Stimulated activated memory B cell treated with anti-CD40 and anti-IgM and Interleukin-4, amounts not matched to agents 10 μg/mL and 1 μg/mL and 100 μg/mL, for 72 hours (primary cell): ENCODE results near the gene BRI3.

Source experiments
- ATAC-seq: fragments of 150-1000 bp; cut with Tn5 transposase; 2 replicates; pipeline ENCODE4 v1.10.0; 2021
- H3K27ac Mint-ChIP-seq: one replicate; pipeline ENCODE4 v1.8.0; 2022; ENCODE audit warnings: mild to moderate bottlenecking, mixed read lengths
- H3K27me3 Mint-ChIP-seq: one replicate; pipeline ENCODE4 v1.8.0; 2022; ENCODE audit warnings: mixed read lengths
- H3K36me3 Mint-ChIP-seq: one replicate; pipeline ENCODE4 v1.8.0; 2022; ENCODE audit warnings: mixed read lengths
- H3K4me1 Mint-ChIP-seq: one replicate; pipeline ENCODE4 v1.8.0; 2022; ENCODE audit warnings: mixed read lengths
- H3K4me3 Mint-ChIP-seq: one replicate; pipeline ENCODE4 v1.8.0; 2022; ENCODE audit warnings: mild to moderate bottlenecking, moderate library complexity, mixed read lengths
- H3K9me3 Mint-ChIP-seq: one replicate; pipeline ENCODE4 v1.8.0; 2022; ENCODE audit warnings: mixed read lengths

Gene BRI3

DNA sequence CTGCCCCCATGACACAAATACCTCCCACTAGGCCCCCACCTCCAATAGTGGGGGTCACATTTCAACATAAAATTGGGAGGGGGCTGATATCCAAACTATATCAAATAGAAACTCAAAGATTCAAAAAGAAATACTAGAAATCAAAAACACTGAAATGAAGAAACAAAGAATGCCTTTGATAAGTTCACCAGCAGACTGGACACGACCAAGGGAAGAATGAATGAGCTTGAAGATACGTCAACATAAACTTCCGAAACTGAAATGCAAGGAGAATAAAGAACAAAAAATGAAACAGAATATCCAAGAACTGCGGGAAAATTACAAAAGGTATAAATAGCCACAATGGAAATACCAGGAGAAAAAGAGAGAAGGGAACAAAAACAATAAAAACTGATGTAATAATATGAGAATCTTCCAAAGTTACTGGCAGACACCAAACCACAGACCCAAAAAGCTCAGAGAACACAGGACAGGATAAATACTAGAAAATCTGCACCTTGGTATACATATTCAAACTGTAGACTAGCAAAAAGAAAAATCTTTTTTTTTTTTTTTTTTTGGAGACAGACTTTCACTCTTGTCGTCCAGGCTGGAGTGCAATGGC, 49.5 kb downstream of the BRI3 start:
- ATAC-seq, result no peak
- H3K27ac Mint-ChIP-seq, result no peak overlapping the region
- H3K36me3 Mint-ChIP-seq, result peaks cover 5% of the 10 kb centered on the region

DNA sequence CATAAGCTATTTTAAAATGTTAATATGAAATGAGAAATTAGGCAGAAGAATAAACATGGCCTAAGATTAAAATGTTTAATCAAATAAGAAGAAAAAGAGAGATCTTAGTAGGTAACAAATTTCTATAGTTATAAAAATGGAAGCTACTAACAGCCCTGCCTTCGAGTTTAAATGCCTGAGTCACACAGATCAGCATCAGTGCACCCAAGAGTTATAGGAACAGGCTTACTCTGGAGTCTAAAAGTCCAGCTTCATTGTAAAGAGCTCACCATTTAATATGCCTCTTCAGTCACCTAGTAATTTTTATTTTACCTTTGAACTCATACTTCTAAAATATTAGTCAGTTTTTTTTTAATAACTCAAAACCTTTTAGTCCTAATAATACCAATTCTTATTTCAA, 52.6 kb downstream of the BRI3 start:
- Mint-ChIP-seq H3K27me3 (peaks cover 12% of the 10 kb centered on the region), H3K4me1 (no peaks in the 10 kb centered on the region), H3K9me3 (peaks cover 9% of the 10 kb centered on the region), H3K4me3 (no peak overlapping the region), H3K36me3 (peaks cover 5% of the 10 kb centered on the region), H3K27ac (no peak overlapping the region)
- no peak for ATAC-seq

More for the DNA sequence above, 49.5 kb downstream of the BRI3 start:
- Mint-ChIP-seq H3K9me3 (peaks cover 7% of the 10 kb centered on the region), H3K4me3 (no peak overlapping the region), H3K27me3 (peaks cover 28% of the 10 kb centered on the region), H3K4me1 (no peaks in the 10 kb centered on the region)

- H3K36me3 Mint-ChIP-seq, result peaks cover 5% of the 10 kb centered on the region
- H3K27ac Mint-ChIP-seq, result no peak overlapping the region
- ATAC-seq, result no peak
- H3K9me3 Mint-ChIP-seq, result peaks cover 10% of the 10 kb centered on the region
- H3K4me1 Mint-ChIP-seq, result no peaks in the 10 kb centered on the region
- H3K27me3 Mint-ChIP-seq, result peaks cover 11% of the 10 kb centered on the region
- no peak overlapping the region for H3K4me3 Mint-ChIP-seq
These were observed 54.0 kb downstream of the BRI3 start for GRCh38 chr7:98335411-98335977.

DNA sequence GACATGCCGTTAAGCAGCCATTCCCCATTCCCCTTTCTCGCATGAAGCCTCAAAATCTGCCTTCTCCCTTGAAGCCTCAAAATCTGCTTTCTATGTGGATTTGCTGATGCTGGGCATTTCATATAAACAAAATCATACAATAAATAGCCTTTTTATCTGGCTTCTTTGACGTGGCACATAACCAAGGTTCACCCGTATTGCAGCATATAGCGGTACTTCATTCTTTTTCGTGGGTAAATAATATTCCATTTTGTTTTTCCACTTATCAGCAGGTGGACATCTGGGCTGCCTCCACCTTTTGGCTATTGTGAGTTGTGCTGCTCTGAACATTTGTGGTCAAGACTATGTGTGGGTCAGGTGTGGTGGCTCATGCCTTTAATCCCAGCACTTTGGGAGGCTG, 57.0 kb downstream of the BRI3 start:
- no peak for ATAC-seq

DNA sequence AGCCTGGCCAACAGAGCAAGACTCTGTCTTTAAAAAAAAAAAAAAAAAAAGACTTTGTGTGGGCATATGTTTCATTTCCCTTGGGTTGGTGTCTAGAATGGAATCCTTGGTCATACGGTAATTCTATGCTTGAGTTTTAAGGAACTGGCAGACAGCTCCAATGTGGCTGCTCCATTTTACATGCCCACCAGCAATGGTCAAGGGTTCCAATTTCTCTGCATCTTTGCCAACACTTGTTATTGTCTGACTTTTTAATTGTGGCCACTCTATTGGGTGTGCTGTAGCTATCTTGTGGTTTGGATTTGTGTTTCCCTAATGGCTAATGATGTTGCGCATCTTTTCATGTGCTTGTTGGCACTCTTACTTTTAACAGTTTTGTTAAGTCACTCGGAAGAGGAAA, 57.6 kb downstream of the BRI3 start:
- H3K27ac Mint-ChIP-seq, result no peak overlapping the region
- H3K4me3 Mint-ChIP-seq, result no peak overlapping the region
- H3K27me3 Mint-ChIP-seq, result peaks cover 11% of the 10 kb centered on the region
- no peaks in the 10 kb centered on the region for H3K4me1 Mint-ChIP-seq
- ATAC-seq, result no peak
- peaks cover 7% of the 10 kb centered on the region for H3K9me3 Mint-ChIP-seq
- H3K36me3 Mint-ChIP-seq, result no peaks in the 10 kb centered on the region

More for the DNA sequence above, 57.0 kb downstream of the BRI3 start:
- H3K27me3 Mint-ChIP-seq, result peaks cover 11% of the 10 kb centered on the region
- no peaks in the 10 kb centered on the region for H3K4me1 Mint-ChIP-seq
- H3K9me3 Mint-ChIP-seq, result peaks cover 7% of the 10 kb centered on the region
- H3K27ac Mint-ChIP-seq, result no peak overlapping the region
- no peak overlapping the region for H3K4me3 Mint-ChIP-seq
- H3K36me3 Mint-ChIP-seq, result no peaks in the 10 kb centered on the region

DNA sequence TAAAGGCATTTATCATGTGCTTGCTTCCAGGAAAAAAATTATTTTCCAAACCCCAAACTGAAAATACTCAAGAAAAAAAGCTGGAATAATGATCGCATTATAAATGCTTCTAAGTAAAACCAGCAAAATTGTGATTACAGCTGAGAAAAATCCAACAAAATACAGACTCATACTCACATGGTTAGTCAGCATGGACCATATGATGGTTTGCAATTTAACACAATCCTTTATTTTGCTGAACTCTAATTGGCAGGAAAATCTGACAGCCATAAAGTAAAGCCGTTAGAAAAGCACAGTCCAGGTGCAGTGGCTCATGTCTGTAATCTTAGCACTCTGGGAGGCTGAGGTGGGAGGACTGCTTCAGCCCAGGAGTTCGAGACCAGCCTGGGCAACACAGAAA, 59.6 kb downstream of the BRI3 start:
- H3K27me3 Mint-ChIP-seq, result peaks cover 17% of the 10 kb centered on the region
- ATAC-seq, result no peak
- H3K4me1 Mint-ChIP-seq, result no peaks in the 10 kb centered on the region

More for the DNA sequence above, 59.6 kb downstream of the BRI3 start:
- no peak overlapping the region for H3K27ac Mint-ChIP-seq
- no peaks in the 10 kb centered on the region for H3K36me3 Mint-ChIP-seq
- H3K4me3 Mint-ChIP-seq, result no peak overlapping the region
- peaks cover 7% of the 10 kb centered on the region for H3K9me3 Mint-ChIP-seq
